ENCODE data around the gene TPSB2.
A peak's percentile ranks its signal among the peaks of the same experiment; 100 is the strongest.
"Not testable (repeated sequence)": the region's sequence is repeated elsewhere in the genome, so short reads cannot be mapped to it uniquely, and the experiment has no call there.

Gene TPSB2

GRCh38 chr16:1240436-1240835 lies 10.5 kb upstream of the TPSB2 start, which contains the start of gene TPSAB1:
Gene TPSAB1 (plus strand): TSS chr16:1240705. CDS start chr16:1240939, 234 bp downstream.
- DNase-seq = not testable (repeated sequence)

GRCh38 chr16:1239575-1239974 lies 9.6 kb upstream of the TPSB2 start:
- DNase-seq = not testable (repeated sequence)

GRCh38 chr16:1238909-1239308 lies 8.9 kb upstream of the TPSB2 start:
- DNase-seq = not testable (repeated sequence)

- no peak for DNase-seq
Measured at GRCh38 chr16:1237990-1238389, 8.0 kb upstream of the TPSB2 start.

GRCh38 chr16:1236659-1237058 lies 6.7 kb upstream of the TPSB2 start:
- not testable (repeated sequence) for DNase-seq

- not testable (repeated sequence) for DNase-seq
Measured at GRCh38 chr16:1232049-1232748, 2.2 kb upstream of the TPSB2 start.

- not testable (repeated sequence) for DNase-seq
Measured at GRCh38 chr16:1231301-1231700, 1.3 kb upstream of the TPSB2 start.

- not testable (repeated sequence) for DNase-seq
Measured at GRCh38 chr16:1230471-1231212, 658 bp upstream of the TPSB2 start.

GRCh38 chr16:1229476-1229875 lies 508 bp downstream of the TPSB2 start:
- DNase-seq = not testable (repeated sequence)

GRCh38 chr16:1228227-1228626 lies 1.8 kb downstream of the TPSB2 start:
- DNase-seq = not testable (repeated sequence)

- not testable (repeated sequence) for DNase-seq
Measured at GRCh38 chr16:1226692-1227091, 3.3 kb downstream of the TPSB2 start.

- DNase-seq = peak; percentile 36
Measured at GRCh38 chr16:1225728-1226311, 4.2 kb downstream of the TPSB2 start.

- DNase-seq = no peak
Measured at GRCh38 chr16:1225051-1225451, 4.9 kb downstream of the TPSB2 start, which contains the start of gene TPSG1. Gene TPSG1 (minus strand): TSS chr16:1225268. CDS start chr16:1225252, 16 bp downstream.

- no peak for DNase-seq
Measured at GRCh38 chr16:1224558-1224957, 5.4 kb downstream of the TPSB2 start.

GRCh38 chr16:1223355-1224214 lies 6.4 kb downstream of the TPSB2 start:
- DNase-seq = peak; percentile 18

GRCh38 chr16:1222553-1223354 lies 7.2 kb downstream of the TPSB2 start:
- DNase-seq = no peak

GRCh38 chr16:1221628-1222552 lies 8.1 kb downstream of the TPSB2 start:
- DNase-seq = peak; percentile 55

- no peak for DNase-seq
Measured at GRCh38 chr16:1220841-1221627, 8.9 kb downstream of the TPSB2 start.

GRCh38 chr16:1220098-1220728 lies 9.8 kb downstream of the TPSB2 start:
- no peak for DNase-seq
